ENCODE data around the gene WNT1. TPM values are rescaled to one million over a fixed set of nuclear protein-coding genes. Genes with fewer than 3 reads are reported as not detected.

Gene WNT1
- total and polyA plus RNA-seq, 9 of the 15 experiments (the other 6 are each of a cell fraction or from before 2014, with no cell fraction given): not detected

DNA sequence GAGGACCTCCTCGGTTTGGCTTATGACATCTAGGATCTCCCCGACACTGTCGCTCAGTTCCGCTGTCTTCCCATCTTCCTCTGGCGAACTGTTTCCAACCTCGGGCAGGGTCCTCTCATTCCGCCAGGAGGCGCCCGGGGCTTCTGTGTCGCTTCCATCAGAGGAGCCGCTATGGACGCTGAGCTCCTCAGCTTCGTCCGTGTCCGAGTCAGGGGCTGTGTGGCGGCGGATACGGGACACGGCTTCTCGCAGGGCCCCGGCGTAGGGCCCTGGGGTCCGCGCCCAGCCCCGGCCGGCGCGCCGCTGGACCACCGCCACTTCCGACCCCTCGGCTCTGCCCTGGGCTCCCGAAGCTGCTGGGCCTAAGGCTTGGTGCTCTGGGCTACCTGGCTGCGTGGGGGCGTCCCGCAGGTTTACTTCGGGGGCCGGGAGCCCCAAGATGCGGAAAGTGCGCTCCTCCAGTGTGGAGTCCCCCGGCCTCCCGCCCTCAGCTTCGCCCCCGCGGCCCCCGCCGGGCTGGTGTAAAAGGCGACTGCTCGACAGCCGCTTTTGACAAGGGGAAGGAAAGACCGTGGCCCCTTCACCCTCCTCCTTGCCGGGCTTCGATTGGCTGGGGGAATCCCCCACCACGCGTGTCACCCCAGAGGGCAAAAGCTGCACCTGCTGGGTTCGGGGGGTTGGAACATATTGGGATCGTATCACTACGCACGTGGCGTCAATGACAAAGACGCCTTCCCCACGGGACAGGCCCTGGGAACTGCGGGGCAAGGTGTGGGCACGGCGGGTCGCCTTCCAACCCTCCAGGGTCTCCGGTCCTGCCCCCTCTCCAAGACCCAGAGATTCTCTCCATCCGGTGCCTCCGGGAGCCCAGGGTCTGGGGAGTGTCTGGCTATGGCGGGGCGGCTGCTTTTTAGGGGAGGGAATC is 18.9 kb downstream of the WNT1 start (continued):
- TF ChIP-seq, protein P1, sequence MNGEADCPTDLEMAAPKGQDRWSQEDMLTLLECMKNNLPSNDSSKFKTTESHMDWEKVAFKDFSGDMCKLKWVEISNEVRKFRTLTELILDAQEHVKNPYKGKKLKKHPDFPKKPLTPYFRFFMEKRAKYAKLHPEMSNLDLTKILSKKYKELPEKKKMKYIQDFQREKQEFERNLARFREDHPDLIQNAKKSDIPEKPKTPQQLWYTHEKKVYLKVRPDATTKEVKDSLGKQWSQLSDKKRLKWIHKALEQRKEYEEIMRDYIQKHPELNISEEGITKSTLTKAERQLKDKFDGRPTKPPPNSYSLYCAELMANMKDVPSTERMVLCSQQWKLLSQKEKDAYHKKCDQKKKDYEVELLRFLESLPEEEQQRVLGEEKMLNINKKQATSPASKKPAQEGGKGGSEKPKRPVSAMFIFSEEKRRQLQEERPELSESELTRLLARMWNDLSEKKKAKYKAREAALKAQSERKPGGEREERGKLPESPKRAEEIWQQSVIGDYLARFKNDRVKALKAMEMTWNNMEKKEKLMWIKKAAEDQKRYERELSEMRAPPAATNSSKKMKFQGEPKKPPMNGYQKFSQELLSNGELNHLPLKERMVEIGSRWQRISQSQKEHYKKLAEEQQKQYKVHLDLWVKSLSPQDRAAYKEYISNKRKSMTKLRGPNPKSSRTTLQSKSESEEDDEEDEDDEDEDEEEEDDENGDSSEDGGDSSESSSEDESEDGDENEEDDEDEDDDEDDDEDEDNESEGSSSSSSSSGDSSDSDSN (IDR thresholded peaks at IDR 0.05; ENCODE audit: borderline replicate concordance in 1 of 2, low read depth in 2 of 2, low read length in 2 of 2): 0 out of 4 replicates have a peak, but pooled peaks of 1 of the 2 experiments have one; percentile 50
- TF ChIP-seq NFATC3 (IDR thresholded peaks at IDR 0.05): no peak
- no peak for TF ChIP-seq JUNB (CRISPR knock-in tag; conservative IDR thresholded peaks at IDR 0.05)
- TF ChIP-seq STAT5A (IDR thresholded peaks at IDR 0.05; ENCODE audit: borderline replicate concordance, low read length): no peak
- TF ChIP-seq, protein P2, sequence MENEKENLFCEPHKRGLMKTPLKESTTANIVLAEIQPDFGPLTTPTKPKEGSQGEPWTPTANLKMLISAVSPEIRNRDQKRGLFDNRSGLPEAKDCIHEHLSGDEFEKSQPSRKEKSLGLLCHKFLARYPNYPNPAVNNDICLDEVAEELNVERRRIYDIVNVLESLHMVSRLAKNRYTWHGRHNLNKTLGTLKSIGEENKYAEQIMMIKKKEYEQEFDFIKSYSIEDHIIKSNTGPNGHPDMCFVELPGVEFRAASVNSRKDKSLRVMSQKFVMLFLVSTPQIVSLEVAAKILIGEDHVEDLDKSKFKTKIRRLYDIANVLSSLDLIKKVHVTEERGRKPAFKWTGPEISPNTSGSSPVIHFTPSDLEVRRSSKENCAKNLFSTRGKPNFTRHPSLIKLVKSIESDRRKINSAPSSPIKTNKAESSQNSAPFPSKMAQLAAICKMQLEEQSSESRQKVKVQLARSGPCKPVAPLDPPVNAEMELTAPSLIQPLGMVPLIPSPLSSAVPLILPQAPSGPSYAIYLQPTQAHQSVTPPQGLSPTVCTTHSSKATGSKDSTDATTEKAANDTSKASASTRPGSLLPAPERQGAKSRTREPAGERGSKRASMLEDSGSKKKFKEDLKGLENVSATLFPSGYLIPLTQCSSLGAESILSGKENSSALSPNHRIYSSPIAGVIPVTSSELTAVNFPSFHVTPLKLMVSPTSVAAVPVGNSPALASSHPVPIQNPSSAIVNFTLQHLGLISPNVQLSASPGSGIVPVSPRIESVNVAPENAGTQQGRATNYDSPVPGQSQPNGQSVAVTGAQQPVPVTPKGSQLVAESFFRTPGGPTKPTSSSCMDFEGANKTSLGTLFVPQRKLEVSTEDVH (IDR thresholded peaks at IDR 0.05; ENCODE audit: low read depth, partially characterized antibody): no peak
- TF ChIP-seq NFIC (IDR thresholded peaks at IDR 0.05): no peak
- TF ChIP-seq PTBP1 (IDR thresholded peaks at IDR 0.05; ENCODE audit: low read depth, low read length): no peak
- TF ChIP-seq, protein P3, sequence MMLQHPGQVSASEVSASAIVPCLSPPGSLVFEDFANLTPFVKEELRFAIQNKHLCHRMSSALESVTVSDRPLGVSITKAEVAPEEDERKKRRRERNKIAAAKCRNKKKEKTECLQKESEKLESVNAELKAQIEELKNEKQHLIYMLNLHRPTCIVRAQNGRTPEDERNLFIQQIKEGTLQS (IDR thresholded peaks at IDR 0.05): no peak
- TF ChIP-seq, protein P3 (CRISPR knock-in tag; conservative IDR thresholded peaks at IDR 0.05): 0 out of 2 replicates have a peak, but pooled peaks have one; percentile 45
- TF ChIP-seq HNRNPK (IDR thresholded peaks at IDR 0.05; ENCODE audit: low read depth, low read length, poor library complexity, severe bottlenecking): no peak
- TF ChIP-seq, protein P4, sequence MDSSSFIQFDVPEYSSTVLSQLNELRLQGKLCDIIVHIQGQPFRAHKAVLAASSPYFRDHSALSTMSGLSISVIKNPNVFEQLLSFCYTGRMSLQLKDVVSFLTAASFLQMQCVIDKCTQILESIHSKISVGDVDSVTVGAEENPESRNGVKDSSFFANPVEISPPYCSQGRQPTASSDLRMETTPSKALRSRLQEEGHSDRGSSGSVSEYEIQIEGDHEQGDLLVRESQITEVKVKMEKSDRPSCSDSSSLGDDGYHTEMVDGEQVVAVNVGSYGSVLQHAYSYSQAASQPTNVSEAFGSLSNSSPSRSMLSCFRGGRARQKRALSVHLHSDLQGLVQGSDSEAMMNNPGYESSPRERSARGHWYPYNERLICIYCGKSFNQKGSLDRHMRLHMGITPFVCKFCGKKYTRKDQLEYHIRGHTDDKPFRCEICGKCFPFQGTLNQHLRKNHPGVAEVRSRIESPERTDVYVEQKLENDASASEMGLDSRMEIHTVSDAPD (CRISPR knock-in tag; IDR thresholded peaks at IDR 0.05): no peak
- TF ChIP-seq CBFA2T2 (conservative IDR thresholded peaks at IDR 0.05): no peak
- TF ChIP-seq, protein P5, sequence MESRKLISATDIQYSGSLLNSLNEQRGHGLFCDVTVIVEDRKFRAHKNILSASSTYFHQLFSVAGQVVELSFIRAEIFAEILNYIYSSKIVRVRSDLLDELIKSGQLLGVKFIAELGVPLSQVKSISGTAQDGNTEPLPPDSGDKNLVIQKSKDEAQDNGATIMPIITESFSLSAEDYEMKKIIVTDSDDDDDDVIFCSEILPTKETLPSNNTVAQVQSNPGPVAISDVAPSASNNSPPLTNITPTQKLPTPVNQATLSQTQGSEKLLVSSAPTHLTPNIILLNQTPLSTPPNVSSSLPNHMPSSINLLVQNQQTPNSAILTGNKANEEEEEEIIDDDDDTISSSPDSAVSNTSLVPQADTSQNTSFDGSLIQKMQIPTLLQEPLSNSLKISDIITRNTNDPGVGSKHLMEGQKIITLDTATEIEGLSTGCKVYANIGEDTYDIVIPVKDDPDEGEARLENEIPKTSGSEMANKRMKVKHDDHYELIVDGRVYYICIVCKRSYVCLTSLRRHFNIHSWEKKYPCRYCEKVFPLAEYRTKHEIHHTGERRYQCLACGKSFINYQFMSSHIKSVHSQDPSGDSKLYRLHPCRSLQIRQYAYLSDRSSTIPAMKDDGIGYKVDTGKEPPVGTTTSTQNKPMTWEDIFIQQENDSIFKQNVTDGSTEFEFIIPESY (CRISPR knock-in tag; IDR thresholded peaks at IDR 0.05): peak; percentile 87
- TF ChIP-seq ILK (tag; IDR thresholded peaks at IDR 0.05; ENCODE audit: borderline replicate concordance, low read depth): no peak
- TF ChIP-seq TAF1 (IDR thresholded peaks at IDR 0.05; ENCODE audit: control insufficient read depth, extremely low read depth, insufficient read depth, low read length, severe bottlenecking): peak; percentile 21
- no peak for TF ChIP-seq ZNF77 (CRISPR knock-in tag; IDR thresholded peaks at IDR 0.05)
- TF ChIP-seq CTBP1 (IDR thresholded peaks at IDR 0.05; ENCODE audit: borderline replicate concordance): peak; percentile 56; the same call in 1 of the 2 replicates

All from K562 (cell line).